Measurements from ENCODE around the gene OR2A14.
"Not testable (repeated sequence)": the region's sequence is repeated elsewhere in the genome, so short reads cannot be mapped to it uniquely, and the experiment has no call there.

- TF ChIP-seq CTCF (IDR thresholded peaks at IDR 0.05; ENCODE audit: low read length); EZH2 (IDR thresholded peaks at IDR 0.05; ENCODE audit: borderline replicate concordance, low read length): not testable (repeated sequence)
Observed at GRCh38 chr7:144179165-144179479, 56.1 kb downstream of the OR2A14 start.
